H9 (cell line): ENCODE data around the gene PDRG1. TPM values are rescaled to one million over a fixed set of nuclear protein-coding genes. Genes with fewer than 3 reads are reported as not detected.

Experiments
- DNase-seq: peaks from one replicate; pipeline ENCODE4 v3.0.0-alpha.2; 2017
- H2AFZ ChIP-seq: one replicate; pipeline ENCODE4 v1.6.1; 2013; ENCODE audit warnings: mild to moderate bottlenecking, low read length, control low read depth, moderate library complexity
- H2AK5ac ChIP-seq: 2 replicates; pipeline ENCODE4 v1.6.1; 2013; ENCODE audit warnings: low read length, control low read depth, mixed read lengths; ENCODE audit not compliant: insufficient read length
- H2BK120ac ChIP-seq: one replicate; pipeline ENCODE4 v1.6.1; 2013; ENCODE audit warnings: low read depth, mild to moderate bottlenecking, low read length, control low read depth, inconsistent platforms; ENCODE audit not compliant: poor library complexity, severe bottlenecking
- H2BK12ac ChIP-seq: 2 replicates; pipeline ENCODE4 v1.6.1; 2013; ENCODE audit warnings: low read length, control low read depth, mixed read lengths, low read depth; ENCODE audit not compliant: insufficient read length
- H2BK15ac ChIP-seq: 2 replicates; pipeline ENCODE4 v1.6.1; 2013; ENCODE audit warnings: low read depth, low read length, control low read depth
- H2BK20ac ChIP-seq: one replicate; pipeline ENCODE4 v1.6.1; 2013; ENCODE audit warnings: low read depth, mild to moderate bottlenecking, low read length, control low read depth, inconsistent platforms; ENCODE audit not compliant: poor library complexity, severe bottlenecking
- H2BK5ac ChIP-seq: 2 replicates; pipeline ENCODE4 v1.6.1; 2013; ENCODE audit warnings: low read length, control low read depth, mixed read lengths; ENCODE audit not compliant: insufficient read length
- H3K14ac ChIP-seq: 2 replicates; pipeline ENCODE4 v1.6.1; 2013; ENCODE audit warnings: low read length, control low read depth; ENCODE audit not compliant: insufficient read depth
- H3K18ac ChIP-seq: 2 replicates; pipeline ENCODE4 v1.6.1; 2013; ENCODE audit warnings: low read depth, mild to moderate bottlenecking, mixed read lengths, low read length, control low read depth; ENCODE audit not compliant: insufficient read length
- H3K23ac ChIP-seq: 2 replicates; pipeline ENCODE4 v1.6.1; 2013; ENCODE audit warnings: low read length, control low read depth, mixed read lengths, low read depth; ENCODE audit not compliant: insufficient read length
- H3K23me2 ChIP-seq: 2 replicates; pipeline ENCODE4 v1.6.1; 2013; ENCODE audit warnings: low read depth, mild to moderate bottlenecking, mixed read lengths, low read length, control low read depth; ENCODE audit not compliant: insufficient read length, poor library complexity, severe bottlenecking
- H3K27ac ChIP-seq: 2 replicates; pipeline ENCODE4 v1.5.1; 2013; ENCODE audit warnings: low read length, control low read depth, mixed read lengths, low read depth; ENCODE audit not compliant: insufficient read length
- H3K27me3 ChIP-seq: 2 replicates; pipeline ENCODE4 v1.6.1; 2013; ENCODE audit warnings: low read length, control low read depth, inconsistent platforms; ENCODE audit not compliant: insufficient read depth
- H3K4ac ChIP-seq: 2 replicates; pipeline ENCODE4 v1.6.1; 2013; ENCODE audit warnings: low read depth, mild to moderate bottlenecking, control low read depth, inconsistent platforms, low read length, moderate library complexity
- H3K4me1 ChIP-seq: 2 replicates; pipeline ENCODE4 v1.6.1; 2013; ENCODE audit warnings: low read length, control low read depth, inconsistent platforms; ENCODE audit not compliant: insufficient read depth
- H3K4me2 ChIP-seq: 2 replicates; pipeline ENCODE4 v1.6.1; 2013; ENCODE audit warnings: low read length, control low read depth, mixed read lengths; ENCODE audit not compliant: insufficient read length, insufficient read depth
- H3K56ac ChIP-seq: 2 replicates; pipeline ENCODE4 v1.6.1; 2013; ENCODE audit warnings: low read depth, mild to moderate bottlenecking, mixed read lengths, low read length, control low read depth; ENCODE audit not compliant: insufficient read length
- H3K79me1 ChIP-seq: 2 replicates; pipeline ENCODE4 v1.6.1; 2013; ENCODE audit warnings: low read depth, mild to moderate bottlenecking, moderate library complexity, low read length, control low read depth, inconsistent platforms; ENCODE audit not compliant: insufficient read depth, poor library complexity, severe bottlenecking
- H3K79me2 ChIP-seq: 2 replicates; pipeline ENCODE4 v1.6.1; 2013; ENCODE audit warnings: low read length, control low read depth, inconsistent platforms; ENCODE audit not compliant: insufficient read depth
- H3K9ac ChIP-seq: 2 replicates; pipeline ENCODE4 v1.6.1; 2013; ENCODE audit warnings: low read length, control low read depth, mixed read lengths; ENCODE audit not compliant: insufficient read length; ENCODE audit errors: extremely low read depth
- H3K9me3 ChIP-seq: one replicate; pipeline ENCODE4 v1.6.1; 2013; ENCODE audit warnings: low read depth, low read length, inconsistent platforms; ENCODE audit not compliant: control insufficient read depth
- H3T11ph ChIP-seq: one replicate; pipeline ENCODE4 v1.6.1; 2013; ENCODE audit warnings: mild to moderate bottlenecking, low read length, control low read depth, inconsistent platforms
- H4K20me1 ChIP-seq: one replicate; pipeline ENCODE4 v1.6.1; 2013; ENCODE audit not compliant: control insufficient read depth, insufficient read length, insufficient read depth
- H4K5ac ChIP-seq: 2 replicates; pipeline ENCODE4 v1.6.1; 2013; ENCODE audit warnings: low read depth, mild to moderate bottlenecking, mixed read lengths, low read length, control low read depth; ENCODE audit not compliant: insufficient read length
- H4K8ac ChIP-seq: replicated peaks from 2 replicates; pipeline ENCODE4 v1.6.1; 2013; ENCODE audit warnings: low read length, control low read depth, mixed read lengths, low read depth; ENCODE audit not compliant: insufficient read length
- H4K91ac ChIP-seq: 2 replicates; pipeline ENCODE4 v1.6.1; 2013; ENCODE audit warnings: low read depth, mild to moderate bottlenecking, moderate library complexity, mixed read lengths, low read length, control low read depth; ENCODE audit not compliant: insufficient read length
- H3K27ac Mint-ChIP-seq, 3 experiments: 2 replicates in 2 of 3; 3 replicates in 1 of 3; pipeline ENCODE4 v1.8.0; 2020 to 2021; ENCODE audit warnings: mixed read lengths in 3 of 3, mild to moderate bottlenecking in 1 of 3, moderate library complexity in 1 of 3
- H3K27me3 Mint-ChIP-seq: 2 replicates; pipeline ENCODE4 v1.8.0; 2021; ENCODE audit warnings: low read depth, mild to moderate bottlenecking, moderate library complexity, mixed read lengths
- H3K36me3 Mint-ChIP-seq, 3 experiments: 2 replicates in 2 of 3; 3 replicates in 1 of 3; pipeline ENCODE4 v1.8.0; 2020 to 2021; ENCODE audit warnings: low read depth in 3 of 3, mixed read lengths in 3 of 3; ENCODE audit not compliant: insufficient read depth in 1 of 3
- H3K4me1 Mint-ChIP-seq, 2 experiments: 2 replicates each; pipeline ENCODE4 v1.8.0; 2020; ENCODE audit warnings: mixed read lengths in 2 of 2
- H3K4me3 Mint-ChIP-seq, 2 experiments: 2 replicates in 1 of 2; 3 replicates in 1 of 2; pipeline ENCODE4 v1.8.0; 2020 to 2021; ENCODE audit warnings: mild to moderate bottlenecking in 2 of 2, mixed read lengths in 2 of 2, moderate library complexity in 1 of 2
- H3K9me3 Mint-ChIP-seq, 2 experiments: 2 replicates in 1 of 2; 3 replicates in 1 of 2; pipeline ENCODE4 v1.8.0; 2020; ENCODE audit warnings: mild to moderate bottlenecking in 2 of 2, mixed read lengths in 2 of 2, moderate library complexity in 1 of 2
- WGBS: extraction: QIAGEN DNeasy Blood & Tissue Kit; methylation state at CpG from one replicate; pipeline ENCODE4 v1.1.7; 2013; ENCODE audit warnings: missing lambda C conversion rate, low lambda C conversion rate, mixed read lengths; ENCODE audit not compliant: insufficient read length; ENCODE audit errors: extremely low coverage; 5-methylcytosine and 5-hydroxymethylcytosine counted together
- total RNA-seq: library from RNA; stranded (reverse); gene quantifications from 2 replicates; pipeline ENCODE4 v1.2.1, GENCODE V29; 2021
- TF ChIP-seq, protein P1 (sequence below): fragments of 200-600 bp; sonication (generic); conservative IDR thresholded peaks from 3 replicates; pipeline ENCODE4 v1.8.0; 2021; ENCODE audit warnings: antibody characterized with exemption, mild to moderate bottlenecking

PDRG1 gene
- total RNA-seq, 1 experiment from 2014 or later, result 32.2 TPM

GRCh38 chr20:31967830-31968249 lies 16.0 kb upstream of the PDRG1 start, which contains the start of gene XKR7:
Gene XKR7 (plus strand): TSS chr20:31968151. CDS start chr20:31968176, 25 bp downstream.
- TF ChIP-seq, protein P1, sequence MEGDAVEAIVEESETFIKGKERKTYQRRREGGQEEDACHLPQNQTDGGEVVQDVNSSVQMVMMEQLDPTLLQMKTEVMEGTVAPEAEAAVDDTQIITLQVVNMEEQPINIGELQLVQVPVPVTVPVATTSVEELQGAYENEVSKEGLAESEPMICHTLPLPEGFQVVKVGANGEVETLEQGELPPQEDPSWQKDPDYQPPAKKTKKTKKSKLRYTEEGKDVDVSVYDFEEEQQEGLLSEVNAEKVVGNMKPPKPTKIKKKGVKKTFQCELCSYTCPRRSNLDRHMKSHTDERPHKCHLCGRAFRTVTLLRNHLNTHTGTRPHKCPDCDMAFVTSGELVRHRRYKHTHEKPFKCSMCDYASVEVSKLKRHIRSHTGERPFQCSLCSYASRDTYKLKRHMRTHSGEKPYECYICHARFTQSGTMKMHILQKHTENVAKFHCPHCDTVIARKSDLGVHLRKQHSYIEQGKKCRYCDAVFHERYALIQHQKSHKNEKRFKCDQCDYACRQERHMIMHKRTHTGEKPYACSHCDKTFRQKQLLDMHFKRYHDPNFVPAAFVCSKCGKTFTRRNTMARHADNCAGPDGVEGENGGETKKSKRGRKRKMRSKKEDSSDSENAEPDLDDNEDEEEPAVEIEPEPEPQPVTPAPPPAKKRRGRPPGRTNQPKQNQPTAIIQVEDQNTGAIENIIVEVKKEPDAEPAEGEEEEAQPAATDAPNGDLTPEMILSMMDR, result no peak
- no peak within 1 kb of the TSS for H2BK12ac ChIP-seq
- Mint-ChIP-seq H3K27ac (peak within 1 kb of the TSS in 2 of 3 experiments; percentile 3 to 90; a peak in 3 of 7 replicates), H3K4me3 (peak within 1 kb of the TSS; percentile 91 to 92), H3K27me3 (peaks cover 81% of the 10 kb centered on the region), H3K4me1 (peaks cover 14 to 23% of the 10 kb centered on the region in 2 experiments), H3K36me3 (no peaks in the 10 kb centered on the region), H3K9me3 (no peaks in the 10 kb centered on the region; a peak in 1 of 5 replicates)
- no peak within 1 kb of the TSS for H3K4ac ChIP-seq
- H4K8ac ChIP-seq, result no peak within 1 kb of the TSS
- DNase-seq, result peak; percentile 72
- no peak within 1 kb of the TSS for H4K91ac ChIP-seq
- H3K79me2 ChIP-seq, result no peaks in the 10 kb centered on the region
- H3K9me3 ChIP-seq, result no peaks in the 10 kb centered on the region
- H2BK20ac ChIP-seq, result no peak within 1 kb of the TSS
- no peaks in the 10 kb centered on the region for H4K20me1 ChIP-seq
- no peak within 1 kb of the TSS for H3T11ph ChIP-seq
- H3K79me1 ChIP-seq, result no peaks in the 10 kb centered on the region
- peak within 1 kb of the TSS; percentile 24 for H2AFZ ChIP-seq
- no peak within 1 kb of the TSS for H4K5ac ChIP-seq
- H2AK5ac ChIP-seq, result no peak within 1 kb of the TSS
- H2BK120ac ChIP-seq, result no peak within 1 kb of the TSS
- H3K18ac ChIP-seq, result no peak within 1 kb of the TSS
- H2BK5ac ChIP-seq, result no peak within 1 kb of the TSS
- no peak within 1 kb of the TSS for H2BK15ac ChIP-seq
- H3K23ac ChIP-seq, result no peak within 1 kb of the TSS
- H3K4me1 ChIP-seq, result no peaks in the 10 kb centered on the region
- peaks cover 2% of the 10 kb centered on the region; the same call in 1 of the 2 replicates for H3K27me3 ChIP-seq
- H3K9ac ChIP-seq, result peak within 1 kb of the TSS; percentile 11
- peaks cover 7% of the 10 kb centered on the region for H3K23me2 ChIP-seq
- no peak within 1 kb of the TSS for H3K14ac ChIP-seq
- H3K27ac ChIP-seq, result no peak within 1 kb of the TSS
- H3K4me2 ChIP-seq, result peak within 1 kb of the TSS; percentile 73
- no CpG with 5 or more reads among the region's 38 CpGs for WGBS
- no peak within 1 kb of the TSS for H3K56ac ChIP-seq
